22Rv1 (cell line): ENCODE data around the gene SLCO2B1.

ENCODE experiments used
- H3K27ac ChIP-seq: fragments of 450-650 bp; 2 replicates; pipeline ENCODE4 v1.5.1; 2017
- ZFX ChIP-seq: fragments of 450-650 bp; IDR thresholded peaks from 2 replicates; pipeline ENCODE4 v1.6.1; 2017; ENCODE audit warnings: antibody characterized with exemption, borderline replicate concordance
- TF ChIP-seq, protein P1 (sequence below): fragments of 450-650 bp; IDR thresholded peaks from 2 replicates; pipeline ENCODE4 v1.5.1; 2017; ENCODE audit warnings: mild to moderate bottlenecking

Gene SLCO2B1

DNA sequence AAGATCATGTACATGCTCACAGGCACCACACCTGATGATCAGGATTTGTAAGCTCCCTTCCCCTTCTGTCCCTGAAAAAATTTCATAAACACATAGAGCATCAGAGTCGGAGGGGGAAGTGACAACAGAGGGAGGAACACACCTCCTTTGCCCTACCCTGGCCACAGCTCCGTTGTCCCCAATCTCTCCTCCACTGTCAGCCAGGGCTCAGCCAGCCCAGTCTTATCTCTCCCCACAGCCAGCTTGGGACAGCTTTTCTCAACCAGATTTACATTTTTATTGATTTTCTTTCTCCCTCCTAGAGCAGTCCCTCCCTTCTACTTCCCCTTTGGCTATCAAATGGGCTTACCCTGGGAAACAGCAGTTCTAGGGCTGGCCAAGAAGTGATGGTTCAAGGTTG is 57.5 kb downstream of the SLCO2B1 start:
- H3K27ac ChIP-seq = no peak overlapping the region
- TF ChIP-seq ZFX = no peak
- TF ChIP-seq, protein P1, sequence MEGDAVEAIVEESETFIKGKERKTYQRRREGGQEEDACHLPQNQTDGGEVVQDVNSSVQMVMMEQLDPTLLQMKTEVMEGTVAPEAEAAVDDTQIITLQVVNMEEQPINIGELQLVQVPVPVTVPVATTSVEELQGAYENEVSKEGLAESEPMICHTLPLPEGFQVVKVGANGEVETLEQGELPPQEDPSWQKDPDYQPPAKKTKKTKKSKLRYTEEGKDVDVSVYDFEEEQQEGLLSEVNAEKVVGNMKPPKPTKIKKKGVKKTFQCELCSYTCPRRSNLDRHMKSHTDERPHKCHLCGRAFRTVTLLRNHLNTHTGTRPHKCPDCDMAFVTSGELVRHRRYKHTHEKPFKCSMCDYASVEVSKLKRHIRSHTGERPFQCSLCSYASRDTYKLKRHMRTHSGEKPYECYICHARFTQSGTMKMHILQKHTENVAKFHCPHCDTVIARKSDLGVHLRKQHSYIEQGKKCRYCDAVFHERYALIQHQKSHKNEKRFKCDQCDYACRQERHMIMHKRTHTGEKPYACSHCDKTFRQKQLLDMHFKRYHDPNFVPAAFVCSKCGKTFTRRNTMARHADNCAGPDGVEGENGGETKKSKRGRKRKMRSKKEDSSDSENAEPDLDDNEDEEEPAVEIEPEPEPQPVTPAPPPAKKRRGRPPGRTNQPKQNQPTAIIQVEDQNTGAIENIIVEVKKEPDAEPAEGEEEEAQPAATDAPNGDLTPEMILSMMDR = no peak

DNA sequence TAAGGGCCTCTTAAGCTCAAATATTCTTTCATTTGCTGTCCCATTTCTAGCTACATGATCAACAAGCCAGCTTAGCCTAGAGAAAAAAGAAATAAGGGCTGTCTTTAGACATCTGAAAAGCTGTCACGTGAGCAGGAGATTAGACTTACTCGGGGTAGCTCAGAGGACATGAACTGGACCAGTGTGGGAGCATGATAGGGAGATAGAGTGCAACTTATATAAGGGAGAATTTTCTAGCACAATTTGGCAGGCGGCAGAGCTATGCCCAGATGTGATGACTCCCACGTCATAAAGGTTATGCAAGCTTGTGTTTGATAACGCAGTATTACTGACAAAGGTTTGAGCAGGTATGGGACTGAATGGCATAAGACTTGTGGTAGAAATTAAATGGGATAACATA is 61.5 kb downstream of the SLCO2B1 start:
- H3K27ac ChIP-seq = no peak overlapping the region
- TF ChIP-seq, protein P1 = no peak
- TF ChIP-seq ZFX = no peak

DNA sequence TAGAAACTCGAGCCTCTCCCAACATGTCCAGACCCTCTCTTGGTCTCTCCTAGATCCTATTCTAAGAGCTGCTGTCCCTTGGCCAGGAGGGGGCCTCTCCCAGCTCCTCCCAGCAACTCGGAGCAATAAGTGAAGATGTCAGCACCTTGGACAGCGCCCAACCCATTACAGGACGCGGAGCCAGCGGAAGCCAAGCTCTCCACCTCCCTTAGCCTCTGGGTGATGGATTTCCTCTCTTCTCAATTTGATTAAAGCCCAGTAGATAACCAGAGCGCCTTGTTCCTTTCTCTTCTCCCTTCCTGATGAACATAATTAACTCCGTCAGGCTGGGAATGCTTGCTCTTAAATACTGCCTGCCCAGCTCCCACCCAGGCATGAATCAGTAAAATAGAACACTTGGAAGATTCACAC is 63.5 kb downstream of the SLCO2B1 start:
- TF ChIP-seq, protein P1 = peak; percentile 42
- TF ChIP-seq ZFX = no peak
- no peak overlapping the region for H3K27ac ChIP-seq

DNA sequence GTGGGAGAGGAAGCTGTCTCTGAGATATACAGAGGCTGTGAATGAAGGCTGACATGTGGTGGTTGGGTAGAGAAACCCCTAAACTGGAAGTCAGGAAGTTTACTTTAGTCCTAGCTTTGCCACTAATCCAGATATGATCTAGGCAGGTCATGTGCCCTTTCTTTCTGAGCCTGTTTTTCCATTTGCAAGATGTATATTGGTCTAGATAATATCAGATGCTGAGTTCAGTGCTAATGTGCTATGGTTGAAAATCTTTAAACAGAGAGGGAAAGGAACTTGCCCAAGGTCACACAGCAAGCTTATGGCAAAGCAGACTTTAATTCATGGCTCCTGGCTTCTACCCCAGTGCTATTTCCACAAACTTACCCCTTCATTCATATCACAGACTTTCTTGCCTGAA is 63.9 kb downstream of the SLCO2B1 start:
- TF ChIP-seq, protein P1 = no peak
- TF ChIP-seq ZFX = no peak
- H3K27ac ChIP-seq = no peak overlapping the region

DNA sequence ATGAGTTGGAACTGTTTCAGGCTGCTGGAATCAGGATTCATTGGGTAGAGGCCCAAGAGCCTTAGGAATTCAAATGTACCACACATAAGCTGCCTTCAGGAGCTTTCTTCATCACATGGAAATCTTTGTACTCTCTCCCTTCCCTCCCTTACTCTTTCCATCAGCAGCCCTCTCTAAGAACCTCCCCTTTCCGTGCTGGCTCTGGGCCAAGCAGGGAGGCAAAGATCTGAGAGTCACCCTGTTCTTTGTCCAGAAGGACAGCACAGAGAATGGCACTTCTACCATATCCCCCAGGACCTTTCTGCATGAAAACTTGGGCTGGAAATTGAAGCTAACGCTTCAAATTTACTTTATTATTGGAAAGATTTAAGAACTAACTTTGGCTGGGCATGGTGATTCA is 69.0 kb downstream of the SLCO2B1 start:
- no peak for TF ChIP-seq ZFX
- TF ChIP-seq, protein P1 = no peak

DNA sequence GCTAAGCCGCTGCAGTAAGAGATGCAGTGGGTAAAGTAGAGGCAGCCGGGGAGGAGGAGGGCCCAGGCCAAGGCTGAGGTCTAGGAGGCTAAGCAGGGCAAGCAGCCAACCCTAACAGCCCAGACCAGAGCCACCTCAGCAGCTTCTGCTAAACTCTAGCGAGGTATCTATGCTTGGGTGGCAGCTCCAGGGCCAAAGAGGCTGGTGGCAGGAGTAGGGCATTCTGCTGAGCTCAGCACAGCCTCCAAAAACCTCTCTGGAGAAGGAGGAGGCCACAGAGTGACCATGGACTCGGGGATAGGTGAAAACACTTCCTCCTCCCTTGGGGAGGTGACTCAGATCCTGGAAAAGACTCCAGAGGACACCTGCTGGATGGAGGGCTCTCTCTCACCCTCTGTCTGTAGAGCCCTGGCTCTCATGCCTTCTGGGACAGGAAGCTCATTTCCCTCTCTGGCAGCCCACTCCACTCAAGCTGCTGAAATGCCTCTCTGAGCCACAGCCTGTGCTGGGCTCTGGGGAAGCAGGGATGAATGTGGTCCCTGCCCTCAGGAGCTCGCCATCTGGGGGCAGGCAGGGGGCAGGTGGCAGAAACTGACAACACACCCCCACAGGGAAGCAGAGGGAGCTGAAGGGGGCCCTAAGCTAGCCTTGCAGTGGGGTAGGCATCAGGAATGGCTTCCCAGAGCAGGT is 73.2 kb downstream of the SLCO2B1 start:
- TF ChIP-seq, protein P1 = no peak
- TF ChIP-seq ZFX = no peak
- no peak overlapping the region for H3K27ac ChIP-seq

More for the DNA sequence above, 69.0 kb downstream of the SLCO2B1 start:
- H3K27ac ChIP-seq = no peak overlapping the region

DNA sequence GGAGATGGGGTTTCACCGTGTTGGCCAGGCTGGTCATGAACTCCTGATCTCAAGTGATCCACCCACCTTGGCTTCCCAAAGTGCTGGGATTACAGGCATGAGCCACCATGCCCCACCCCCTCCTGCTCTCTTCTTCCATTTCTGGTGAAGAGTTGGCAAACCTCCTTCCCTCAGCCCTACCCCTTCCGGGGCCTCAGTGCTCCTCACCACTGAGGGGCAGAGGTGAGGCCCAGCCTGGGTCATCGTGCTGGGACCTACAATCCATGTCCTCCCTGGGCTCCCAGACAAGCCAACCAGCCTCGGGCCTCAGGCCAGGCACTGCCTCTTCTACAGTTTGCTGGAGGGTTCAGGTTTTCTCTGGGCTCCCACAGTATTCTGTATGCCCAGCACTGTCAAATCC is 74.9 kb downstream of the SLCO2B1 start:
- TF ChIP-seq, protein P1 = no peak
- no peak for TF ChIP-seq ZFX

More for the DNA sequence above, 74.9 kb downstream of the SLCO2B1 start:
- no peak overlapping the region for H3K27ac ChIP-seq
